ENCODE data around the gene RASGRF2.

GRCh38 chr5:81023261-81023970 is 63.3 kb downstream of the RASGRF2 start:
- TF ChIP-seq, protein P1, sequence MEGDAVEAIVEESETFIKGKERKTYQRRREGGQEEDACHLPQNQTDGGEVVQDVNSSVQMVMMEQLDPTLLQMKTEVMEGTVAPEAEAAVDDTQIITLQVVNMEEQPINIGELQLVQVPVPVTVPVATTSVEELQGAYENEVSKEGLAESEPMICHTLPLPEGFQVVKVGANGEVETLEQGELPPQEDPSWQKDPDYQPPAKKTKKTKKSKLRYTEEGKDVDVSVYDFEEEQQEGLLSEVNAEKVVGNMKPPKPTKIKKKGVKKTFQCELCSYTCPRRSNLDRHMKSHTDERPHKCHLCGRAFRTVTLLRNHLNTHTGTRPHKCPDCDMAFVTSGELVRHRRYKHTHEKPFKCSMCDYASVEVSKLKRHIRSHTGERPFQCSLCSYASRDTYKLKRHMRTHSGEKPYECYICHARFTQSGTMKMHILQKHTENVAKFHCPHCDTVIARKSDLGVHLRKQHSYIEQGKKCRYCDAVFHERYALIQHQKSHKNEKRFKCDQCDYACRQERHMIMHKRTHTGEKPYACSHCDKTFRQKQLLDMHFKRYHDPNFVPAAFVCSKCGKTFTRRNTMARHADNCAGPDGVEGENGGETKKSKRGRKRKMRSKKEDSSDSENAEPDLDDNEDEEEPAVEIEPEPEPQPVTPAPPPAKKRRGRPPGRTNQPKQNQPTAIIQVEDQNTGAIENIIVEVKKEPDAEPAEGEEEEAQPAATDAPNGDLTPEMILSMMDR (IDR thresholded peaks at IDR 0.05; ENCODE audit: insufficient read depth, low read length), result no peak
- TF ChIP-seq, protein P2, sequence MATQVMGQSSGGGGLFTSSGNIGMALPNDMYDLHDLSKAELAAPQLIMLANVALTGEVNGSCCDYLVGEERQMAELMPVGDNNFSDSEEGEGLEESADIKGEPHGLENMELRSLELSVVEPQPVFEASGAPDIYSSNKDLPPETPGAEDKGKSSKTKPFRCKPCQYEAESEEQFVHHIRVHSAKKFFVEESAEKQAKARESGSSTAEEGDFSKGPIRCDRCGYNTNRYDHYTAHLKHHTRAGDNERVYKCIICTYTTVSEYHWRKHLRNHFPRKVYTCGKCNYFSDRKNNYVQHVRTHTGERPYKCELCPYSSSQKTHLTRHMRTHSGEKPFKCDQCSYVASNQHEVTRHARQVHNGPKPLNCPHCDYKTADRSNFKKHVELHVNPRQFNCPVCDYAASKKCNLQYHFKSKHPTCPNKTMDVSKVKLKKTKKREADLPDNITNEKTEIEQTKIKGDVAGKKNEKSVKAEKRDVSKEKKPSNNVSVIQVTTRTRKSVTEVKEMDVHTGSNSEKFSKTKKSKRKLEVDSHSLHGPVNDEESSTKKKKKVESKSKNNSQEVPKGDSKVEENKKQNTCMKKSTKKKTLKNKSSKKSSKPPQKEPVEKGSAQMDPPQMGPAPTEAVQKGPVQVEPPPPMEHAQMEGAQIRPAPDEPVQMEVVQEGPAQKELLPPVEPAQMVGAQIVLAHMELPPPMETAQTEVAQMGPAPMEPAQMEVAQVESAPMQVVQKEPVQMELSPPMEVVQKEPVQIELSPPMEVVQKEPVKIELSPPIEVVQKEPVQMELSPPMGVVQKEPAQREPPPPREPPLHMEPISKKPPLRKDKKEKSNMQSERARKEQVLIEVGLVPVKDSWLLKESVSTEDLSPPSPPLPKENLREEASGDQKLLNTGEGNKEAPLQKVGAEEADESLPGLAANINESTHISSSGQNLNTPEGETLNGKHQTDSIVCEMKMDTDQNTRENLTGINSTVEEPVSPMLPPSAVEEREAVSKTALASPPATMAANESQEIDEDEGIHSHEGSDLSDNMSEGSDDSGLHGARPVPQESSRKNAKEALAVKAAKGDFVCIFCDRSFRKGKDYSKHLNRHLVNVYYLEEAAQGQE (IDR thresholded peaks at IDR 0.05; ENCODE audit: insufficient replicate concordance, low read depth), result no peak
